HepG2 (cell line): ENCODE measurements around the gene CAMK2N2. TPM values are rescaled to one million over a fixed set of nuclear protein-coding genes. Genes with fewer than 3 reads are reported as not detected.

Experiments
- ATAC-seq: fragments of 200-7000 bp; cut with Tn5 transposase; 3 replicates; pipeline ENCODE4 v1.9.1; 2020; ENCODE audit warnings: mild to moderate bottlenecking, moderate library complexity
- BruUV-seq: library from RNA; stranded (reverse); fragments of 400-500 nt; replicated peaks from 2 replicates; lab custom pipeline; 2021; lab: Mats Ljungman, UMichigan
- CTCF ChIA-PET: fragments of 300-600 bp; formaldehyde crosslinking; extraction: SDS; loops from one replicate; lab custom pipeline; 2021; ENCODE audit warnings: low total read pairs, inconsistent platforms, low intra/inter-chr PET ratio; lab: Yijun Ruan, JAX
- POLR2A ChIA-PET: fragments of 350-600 bp; sonication (Branson Sonifier 250); formaldehyde crosslinking; loops from one replicate; lab custom pipeline; 2020; ENCODE audit warnings: antibody characterized with exemption, inconsistent platforms; lab: Yijun Ruan, JAX
- DNase-seq: peaks from one replicate; pipeline ENCODE4 v3.0.0-alpha.2; 2015; ENCODE audit warnings: low spot score
- FAIRE-seq: peaks from 3 replicates; lab custom pipeline; 2011; peaks lifted over from hg19 to GRCh38; lab: Jason Lieb, UNC
- H2AFZ ChIP-seq: one replicate; pipeline ENCODE4 v1.6.1; 2011; ENCODE audit warnings: low read length, inconsistent platforms
- H3K27ac ChIP-seq: fragments of 300-600 bp; 3 replicates; pipeline ENCODE4 v1.8.0; 2011; ENCODE audit warnings: mixed run types, mild to moderate bottlenecking, mixed read lengths, low read length, inconsistent platforms; ENCODE audit not compliant: insufficient read depth; ENCODE audit errors: extremely low read length
- H3K27me3 ChIP-seq, 2 experiments: fragments of 200-600 bp in 1 of 2; 2 replicates in 1 of 2; 3 replicates in 1 of 2; pipeline versions ENCODE4 v1.6.0 to v1.8.0; 2011; ENCODE audit warnings: low read length in 2 of 2, mild to moderate bottlenecking in 2 of 2, moderate library complexity in 2 of 2, inconsistent platforms in 1 of 2; ENCODE audit not compliant: insufficient read depth in 2 of 2, control insufficient read depth in 1 of 2
- H3K36me3 ChIP-seq, 2 experiments: fragments of 200-600 bp in 1 of 2; replicated peaks in 1 of 2; 2 replicates in 1 of 2; 3 replicates in 1 of 2; pipeline versions ENCODE4 v1.5.1 to v1.8.0; 2011; ENCODE audit warnings: low read length in 2 of 2, inconsistent platforms in 1 of 2; ENCODE audit not compliant: insufficient read depth in 2 of 2, control insufficient read depth in 1 of 2
- H3K4me1 ChIP-seq: 2 replicates; pipeline ENCODE4 v1.5.1; 2012; ENCODE audit warnings: low read length, inconsistent platforms; ENCODE audit not compliant: insufficient read depth
- H3K4me2 ChIP-seq: 2 replicates; pipeline ENCODE4 v1.6.0; 2011; ENCODE audit warnings: low read depth, low read length, inconsistent platforms
- H3K4me3 ChIP-seq, 3 experiments: fragments of 200-600 bp in 1 of 3; sonication (generic), shearing (Covaris generic) in 1 of 3; replicated peaks in 1 of 3; 2 replicates each; pipeline ENCODE4 v1.5.1; 2011 to 2016; ENCODE audit warnings: low read length in 3 of 3, inconsistent platforms in 2 of 3, low read depth in 2 of 3, mild to moderate bottlenecking in 2 of 3, control low read depth in 1 of 3, mixed read lengths in 1 of 3; ENCODE audit not compliant: insufficient read depth in 1 of 3
- H3K79me2 ChIP-seq: one replicate; pipeline ENCODE4 v1.6.1; 2011; ENCODE audit warnings: low read length, inconsistent platforms; ENCODE audit not compliant: insufficient read depth
- H3K9ac ChIP-seq: 2 replicates; pipeline ENCODE4 v1.6.0; 2011; ENCODE audit warnings: mild to moderate bottlenecking, low read depth, low read length, inconsistent platforms; ENCODE audit not compliant: insufficient read depth
- H3K9me3 ChIP-seq: 2 replicates; pipeline ENCODE4 v1.5.1; 2012; ENCODE audit warnings: mild to moderate bottlenecking, low read length
- H4K20me1 ChIP-seq: 2 replicates; pipeline ENCODE4 v1.6.0; 2011; ENCODE audit warnings: inconsistent platforms, mild to moderate bottlenecking, low read length, moderate library complexity; ENCODE audit not compliant: insufficient read depth
- CTCF ChIP-seq: sonication (generic); formaldehyde crosslinking; IDR thresholded peaks from 2 replicates; pipeline ENCODE4 v1.5.0; 2020; ENCODE audit warnings: mild to moderate bottlenecking, missing genetic modification reagents, moderate library complexity
- FOXA1 ChIP-seq, 2 experiments: fragments of 450-650 bp in 1 of 2; sonication (generic) in 1 of 2; formaldehyde crosslinking in 1 of 2; IDR thresholded peaks; 2 replicates each; pipeline versions ENCODE4 v1.4.0 to v1.6.1; 2016 to 2020; ENCODE audit warnings: missing genetic modification reagents in 1 of 2
- FOXO1 ChIP-seq: sonication (generic); formaldehyde crosslinking; IDR thresholded peaks from 2 replicates; pipeline ENCODE4 v1.4.0; 2020; ENCODE audit warnings: missing genetic modification reagents
- KIAA2018 ChIP-seq: sonication (generic); formaldehyde crosslinking; IDR thresholded peaks from 2 replicates; pipeline ENCODE4 v1.5.0; 2020; ENCODE audit warnings: mild to moderate bottlenecking, missing genetic modification reagents, borderline replicate concordance
- KMT2A ChIP-seq: sonication (generic); formaldehyde crosslinking; IDR thresholded peaks from 2 replicates; pipeline ENCODE4 v1.4.0; 2020; ENCODE audit warnings: missing genetic modification reagents
- NRL ChIP-seq: sonication (generic); formaldehyde crosslinking; IDR thresholded peaks from 2 replicates; pipeline ENCODE4 v1.5.0; 2020; ENCODE audit warnings: missing genetic modification reagents, mild to moderate bottlenecking, moderate library complexity, borderline replicate concordance
- SAFB2 ChIP-seq: sonication (generic); formaldehyde crosslinking; IDR thresholded peaks from 2 replicates; pipeline ENCODE4 v1.5.1; 2020; ENCODE audit warnings: missing genetic modification reagents, low read depth, mild to moderate bottlenecking, borderline replicate concordance
- SIN3B ChIP-seq: fragments of 150-350 bp; IDR thresholded peaks from 2 replicates; pipeline ENCODE4 v1.6.1; 2014; ENCODE audit warnings: low read length
- SMC3 ChIP-seq: IDR thresholded peaks from 2 replicates; pipeline ENCODE4 v1.6.1; 2011; ENCODE audit warnings: low read length, improper control_type of control experiment
- XRCC5 ChIP-seq: fragments of 200-400 bp; formaldehyde crosslinking; optimal IDR thresholded peaks from 2 replicates; pipeline ENCODE3; 2017; ENCODE audit warnings: mild to moderate bottlenecking, low read length
- ZNF383 ChIP-seq: sonication (generic); formaldehyde crosslinking; IDR thresholded peaks from 2 replicates; pipeline ENCODE4 v1.4.0; 2020; ENCODE audit warnings: missing genetic modification reagents, mild to moderate bottlenecking, borderline replicate concordance
- ZNF580 ChIP-seq: IDR thresholded peaks from 2 replicates; pipeline ENCODE4 v1.6.1; 2016; ENCODE audit warnings: low read depth, borderline replicate concordance
- ZNF792 ChIP-seq: IDR thresholded peaks from 2 replicates; pipeline ENCODE4 v1.6.1; 2016
- WGBS: methylation state at CpG from one replicate; pipeline ENCODE4 v1.1.6; 2017; ENCODE audit warnings: low lambda C conversion rate; 5-methylcytosine and 5-hydroxymethylcytosine counted together
- in situ Hi-C: cut with HindIII; loops from 2 replicates; pipeline ENCODE4 v1.10.0; 2017; ENCODE audit warnings: low pct_unique_long_range_greater_than_20kb; ENCODE audit not compliant: extremely low pct_ligation_motif_present
- intact Hi-C: fragments of 100-400 bp; cut with micrococcal nuclease; formaldehyde crosslinking; loops from one replicate; pipeline ENCODE4 v1.10.0; 2022; ENCODE audit not compliant: unreplicated experiment
- polyA plus RNA-seq, 8 experiments: library from polyadenylated mRNA; depleted of rRNA in 3 of 8; stranded (reverse) in 7 of 8; unstranded in 1 of 8; fragments of >200 nt; fragmentation: Illumina TruSeq in 4 of 8; extraction: Trizol in 4 of 8; gene quantifications; 2 replicates each; pipeline versions ENCODE4 v1.2.1 to v1.2.3, GENCODE V29; 2011 to 2016; ENCODE audit warnings: low read depth in 4 of 8, missing spikeins in 1 of 8, mixed read lengths in 1 of 8; ENCODE audit not compliant: insufficient read depth in 1 of 8
- total RNA-seq, 5 experiments: library from RNA; depleted of rRNA; stranded (reverse); fragments of >200 nt; fragmentation: Illumina TruSeq; extraction: Trizol; gene quantifications; 2 replicates each; pipeline ENCODE4 v1.2.3, GENCODE V29; 2016; ENCODE audit warnings: low read depth in 1 of 5

CAMK2N2 gene
- total and polyA plus RNA-seq, 2 of the 13 experiments (the other 11 are each of a cell fraction or from before 2014, with no cell fraction given), result 0.12 to 0.27 TPM

GRCh38 chr3:184227481-184227935 lies 33.8 kb downstream of the CAMK2N2 start:
- peak; percentile 44 for DNase-seq
- H3K4me1 ChIP-seq, result peaks cover 11% of the 10 kb centered on the region; the same call in 1 of the 2 replicates
- no peak overlapping the region for H2AFZ ChIP-seq
- intact Hi-C loops (loop anchor here (10.0 kb wide), 1 partner anchor 57 kb away; no protein-coding TSS in a partner anchor), in situ Hi-C loops (no loop called here)
- peaks cover 7 to 47% of the 10 kb centered on the region in 2 experiments; a peak in 4 of 5 replicates for H3K27me3 ChIP-seq
- no peaks in the 10 kb centered on the region for H3K9me3 ChIP-seq
- no peak for FAIRE-seq
- CTCF ChIA-PET, result interaction anchor here (0.9 to 2.1 kb wide), 4 partner anchors 14 to 62 kb away, joined by 3 to 13 read pairs (median 4); no protein-coding TSS in a partner anchor
- H3K9ac ChIP-seq, result no peak overlapping the region
- WGBS, result 9% methylated on average over 2 of the region's 2 CpGs
- H3K4me2 ChIP-seq, result no peak overlapping the region
- no TSS peak for BruUV-seq
- peaks cover 5% of the 10 kb centered on the region; the same call in 1 of the 2 replicates for H4K20me1 ChIP-seq
- no peak overlapping the region for H3K4me3 ChIP-seq
- POLR2A ChIA-PET, result interaction anchor here (1.0 to 1.6 kb wide), 4 partner anchors 12 to 92 kb away, joined by 3 to 7 read pairs (median 4); partner anchors contain the start of gene EIF2B5
- H3K79me2 ChIP-seq, result no peaks in the 10 kb centered on the region
- ATAC-seq, result peak; percentile 53
- no peaks in the 10 kb centered on the region for H3K36me3 ChIP-seq
- no peak overlapping the region for H3K27ac ChIP-seq
- TF ChIP-seq NRL (CRISPR knock-in tag) (no peak), SMC3 (peak; percentile 50; the same call in 1 of the 2 replicates), ZNF792 (CRISPR knock-in tag) (no peak), FOXO1 (CRISPR knock-in tag) (no peak), KMT2A (no peak), KIAA2018 (CRISPR knock-in tag) (no peak), SIN3B (no peak), SAFB2 (CRISPR knock-in tag) (no peak), ZNF383 (CRISPR knock-in tag) (no peak), CTCF (CRISPR knock-in tag) (peak; percentile 85), XRCC5 (no peak), ZNF580 (CRISPR knock-in tag) (no peak), FOXA1 (IDR thresholded peaks at IDR 0.05) (no peak), FOXA1 (CRISPR knock-in tag; IDR thresholded peaks at IDR 0.05) (no peak)
